Loucy (cell line): Measurements from ENCODE around the gene TIMM44.

ENCODE experiments used
- H2AFZ ChIP-seq: fragments of 200-600 bp; sonication (generic); 2 replicates; pipeline ENCODE4 v1.6.0; 2016; ENCODE audit warnings: antibody characterized with exemption, mild to moderate bottlenecking, low read length, moderate library complexity
- H3F3A ChIP-seq: fragments of 200-600 bp; 2 replicates; pipeline ENCODE4 v1.6.0; 2016; ENCODE audit warnings: antibody characterized with exemption, low read depth, mild to moderate bottlenecking
- H3K27me3 ChIP-seq: fragments of 200-600 bp; sonication (generic); 2 replicates; pipeline ENCODE4 v1.6.1; 2014; ENCODE audit warnings: low read length, mild to moderate bottlenecking; ENCODE audit not compliant: insufficient read depth, poor library complexity, severe bottlenecking
- H3K36me3 ChIP-seq: fragments of 200-600 bp; sonication (generic); 2 replicates; pipeline ENCODE4 v1.6.1; 2016; ENCODE audit warnings: low read length; ENCODE audit not compliant: insufficient read depth
- H3K4me1 ChIP-seq: fragments of 200-600 bp; sonication (generic); 2 replicates; pipeline ENCODE4 v1.5.1; 2014; ENCODE audit warnings: low read length, mild to moderate bottlenecking; ENCODE audit not compliant: insufficient read depth, poor library complexity, severe bottlenecking
- H3K4me2 ChIP-seq: fragments of 200-600 bp; sonication (generic); 2 replicates; pipeline ENCODE4 v1.6.0; 2014; ENCODE audit warnings: antibody characterized with exemption, low read length, low read depth, mild to moderate bottlenecking; ENCODE audit not compliant: poor library complexity, severe bottlenecking
- H3K4me3 ChIP-seq: fragments of 200-600 bp; sonication (generic); 2 replicates; pipeline ENCODE4 v1.5.1; 2014; ENCODE audit warnings: low read length, mild to moderate bottlenecking, mixed read lengths; ENCODE audit not compliant: poor library complexity, severe bottlenecking
- H3K79me2 ChIP-seq: fragments of 200-600 bp; sonication (generic); 2 replicates; pipeline ENCODE4 v1.6.1; 2014; ENCODE audit warnings: low read length; ENCODE audit not compliant: insufficient read depth
- H3K9ac ChIP-seq: fragments of 200-600 bp; sonication (generic); 2 replicates; pipeline ENCODE4 v1.6.0; 2014; ENCODE audit warnings: mild to moderate bottlenecking, low read depth, low read length, moderate library complexity; ENCODE audit not compliant: poor library complexity, severe bottlenecking
- H3K9me2 ChIP-seq: fragments of 200-600 bp; sonication (generic); replicated peaks from 2 replicates; pipeline ENCODE4 v1.6.1; 2016; ENCODE audit warnings: low read depth, low read length, mixed read lengths
- H3K9me3 ChIP-seq: fragments of 200-600 bp; sonication (generic); 2 replicates; pipeline ENCODE4 v1.6.1; 2014; ENCODE audit warnings: mild to moderate bottlenecking, antibody characterized with exemption, low read length, low read depth; ENCODE audit not compliant: insufficient read depth
- H4K20me1 ChIP-seq: fragments of 200-600 bp; sonication (generic); 2 replicates; pipeline ENCODE4 v1.6.0; 2014; ENCODE audit warnings: antibody characterized with exemption, low read length, mild to moderate bottlenecking; ENCODE audit not compliant: insufficient read depth, poor library complexity, severe bottlenecking
- EZH2phosphoT487 ChIP-seq: fragments of 200-600 bp; IDR thresholded peaks from 2 replicates; pipeline ENCODE4 v1.6.1; 2018; ENCODE audit warnings: antibody characterized with exemption, mild to moderate bottlenecking, moderate library complexity, borderline replicate concordance
- TF ChIP-seq, protein P1 (sequence below): fragments of 200-600 bp; sonication (generic); conservative IDR thresholded peaks from 2 replicates; pipeline ENCODE4 v1.5.1; 2014; ENCODE audit warnings: mild to moderate bottlenecking, antibody characterized with exemption, low read length

The TIMM44 gene

DNA sequence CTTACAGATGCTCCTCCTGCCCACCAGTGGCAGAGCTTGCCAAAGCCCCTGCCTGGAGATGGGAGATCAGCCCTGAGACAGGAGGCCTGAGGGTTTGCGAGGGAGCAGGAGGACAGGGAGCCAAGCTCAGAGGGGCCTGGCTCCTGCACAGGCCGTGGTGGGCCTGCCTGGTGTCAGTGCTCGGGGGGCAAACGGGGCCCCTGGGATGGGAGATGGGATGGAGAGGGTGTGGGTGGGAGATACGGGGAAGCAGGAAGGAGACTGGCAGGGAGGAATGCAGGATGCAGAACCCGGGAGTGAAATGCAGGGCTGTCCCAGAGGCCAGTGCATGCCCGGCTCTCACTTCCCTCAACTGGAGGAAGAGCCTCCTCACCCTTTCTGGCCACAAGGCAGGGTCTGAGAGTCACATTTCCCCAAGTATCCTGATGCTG is 42.0 kb upstream of the TIMM44 start:
- Histone ChIP-seq H3K9me2 (no peaks in the 10 kb centered on the region), H3K79me2 (peaks cover 76% of the 10 kb centered on the region), H3K4me3 (no peak overlapping the region), H3K4me2 (no peak overlapping the region), H3K36me3 (peaks cover 100% of the 10 kb centered on the region; the same call in 1 of the 2 replicates), H3K4me1 (no peaks in the 10 kb centered on the region), H3F3A (no peaks in the 10 kb centered on the region), H3K9me3 (no peaks in the 10 kb centered on the region), H3K9ac (no peak overlapping the region), H4K20me1 (peaks cover 82% of the 10 kb centered on the region), H3K27me3 (no peaks in the 10 kb centered on the region), H2AFZ (no peak overlapping the region)
- TF ChIP-seq, protein P1, sequence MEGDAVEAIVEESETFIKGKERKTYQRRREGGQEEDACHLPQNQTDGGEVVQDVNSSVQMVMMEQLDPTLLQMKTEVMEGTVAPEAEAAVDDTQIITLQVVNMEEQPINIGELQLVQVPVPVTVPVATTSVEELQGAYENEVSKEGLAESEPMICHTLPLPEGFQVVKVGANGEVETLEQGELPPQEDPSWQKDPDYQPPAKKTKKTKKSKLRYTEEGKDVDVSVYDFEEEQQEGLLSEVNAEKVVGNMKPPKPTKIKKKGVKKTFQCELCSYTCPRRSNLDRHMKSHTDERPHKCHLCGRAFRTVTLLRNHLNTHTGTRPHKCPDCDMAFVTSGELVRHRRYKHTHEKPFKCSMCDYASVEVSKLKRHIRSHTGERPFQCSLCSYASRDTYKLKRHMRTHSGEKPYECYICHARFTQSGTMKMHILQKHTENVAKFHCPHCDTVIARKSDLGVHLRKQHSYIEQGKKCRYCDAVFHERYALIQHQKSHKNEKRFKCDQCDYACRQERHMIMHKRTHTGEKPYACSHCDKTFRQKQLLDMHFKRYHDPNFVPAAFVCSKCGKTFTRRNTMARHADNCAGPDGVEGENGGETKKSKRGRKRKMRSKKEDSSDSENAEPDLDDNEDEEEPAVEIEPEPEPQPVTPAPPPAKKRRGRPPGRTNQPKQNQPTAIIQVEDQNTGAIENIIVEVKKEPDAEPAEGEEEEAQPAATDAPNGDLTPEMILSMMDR: no peak
- no peak for TF ChIP-seq EZH2phosphoT487

DNA sequence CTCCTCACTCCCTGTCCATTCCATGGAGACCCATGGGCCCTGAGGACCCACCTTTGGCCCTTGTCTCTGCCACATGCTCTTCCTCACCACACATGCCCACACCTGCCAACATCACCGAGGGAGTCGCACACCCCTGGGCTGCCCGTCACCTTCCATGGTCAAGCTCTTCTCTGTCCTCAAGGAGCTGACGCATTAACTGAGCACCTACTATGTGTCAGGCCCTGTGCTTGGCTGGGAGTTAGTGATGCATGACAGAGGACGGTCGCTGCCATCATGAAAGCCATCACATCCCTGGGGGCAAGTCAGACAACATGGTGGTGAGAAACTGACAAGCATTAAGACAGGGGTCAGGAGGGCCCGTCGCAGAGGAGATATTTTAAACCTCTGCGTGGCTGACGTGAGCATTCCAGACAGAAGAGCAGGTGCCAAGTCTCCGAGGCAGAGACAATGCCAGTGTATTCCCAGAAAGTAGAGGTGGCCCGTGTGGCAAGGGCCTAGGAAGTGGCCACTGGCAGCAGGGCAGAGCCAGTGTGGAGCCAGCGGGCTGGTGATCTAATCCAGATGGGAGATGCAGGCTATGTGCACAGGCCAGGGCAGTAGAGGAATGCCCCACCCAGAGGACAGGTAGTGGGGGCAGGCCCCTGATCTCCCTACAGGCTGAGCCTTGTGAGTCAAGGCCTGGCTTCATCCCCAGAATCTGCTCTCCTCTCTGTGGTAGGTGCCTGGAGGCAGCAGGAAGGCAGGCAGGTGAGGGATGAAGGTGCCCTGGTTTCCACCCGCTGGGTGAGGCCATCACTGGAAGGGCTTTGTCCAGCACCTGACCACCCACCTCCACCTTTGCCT is 40.8 kb upstream of the TIMM44 start:
- Histone ChIP-seq H3K4me2 (no peak overlapping the region), H2AFZ (no peak overlapping the region), H3K36me3 (peaks cover 100% of the 10 kb centered on the region; the same call in 1 of the 2 replicates), H3K4me3 (no peak overlapping the region), H3K79me2 (peaks cover 70% of the 10 kb centered on the region), H3K9me2 (no peaks in the 10 kb centered on the region), H3F3A (no peaks in the 10 kb centered on the region), H3K9ac (no peak overlapping the region), H3K27me3 (no peaks in the 10 kb centered on the region), H3K9me3 (no peaks in the 10 kb centered on the region), H4K20me1 (peaks cover 81% of the 10 kb centered on the region), H3K4me1 (no peaks in the 10 kb centered on the region)
- no peak for TF ChIP-seq EZH2phosphoT487
- TF ChIP-seq, protein P1: no peak

DNA sequence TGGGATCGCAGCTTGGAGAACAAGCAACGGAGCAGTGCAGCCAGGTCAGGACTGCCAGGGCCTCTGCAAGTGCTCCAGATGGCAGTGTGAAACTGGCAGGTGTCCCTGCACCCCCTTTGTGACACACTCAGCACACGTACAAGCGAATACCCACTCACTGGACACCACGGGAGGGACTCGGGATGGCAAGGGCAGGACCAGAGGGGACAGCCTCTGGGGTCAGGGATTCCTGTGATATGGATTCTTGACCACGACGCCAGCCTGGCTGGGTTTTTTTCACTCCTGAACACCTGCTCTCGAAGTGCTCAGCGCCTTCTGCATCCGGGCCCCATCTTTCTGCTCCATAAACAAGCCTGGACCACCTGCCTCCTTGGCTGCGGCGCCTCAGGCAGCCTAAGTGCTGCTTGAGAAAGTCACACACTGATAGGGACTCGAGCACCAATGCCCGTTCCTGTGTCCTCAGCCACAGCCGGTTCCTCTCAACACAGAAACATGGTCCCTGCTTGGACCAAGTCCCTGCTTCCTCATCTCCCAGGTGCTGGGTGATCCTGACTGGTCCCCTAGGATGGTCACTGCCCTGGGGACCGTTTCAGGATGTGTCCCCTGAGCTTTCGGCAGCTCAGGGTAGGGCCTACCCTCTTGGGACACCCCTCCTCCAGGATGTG is 40.0 kb upstream of the TIMM44 start:
- TF ChIP-seq EZH2phosphoT487: no peak
- TF ChIP-seq, protein P1: no peak
- no peaks in the 10 kb centered on the region for H3K27me3 ChIP-seq
- peaks cover 75% of the 10 kb centered on the region for H4K20me1 ChIP-seq
- peaks cover 100% of the 10 kb centered on the region; the same call in 1 of the 2 replicates for H3K36me3 ChIP-seq
- no peak overlapping the region for H3K4me2 ChIP-seq
- peaks cover 62% of the 10 kb centered on the region for H3K79me2 ChIP-seq
- no peaks in the 10 kb centered on the region for H3K4me1 ChIP-seq
- H3K9ac ChIP-seq: no peak overlapping the region
- no peaks in the 10 kb centered on the region for H3K9me2 ChIP-seq
- H2AFZ ChIP-seq: no peak overlapping the region
- no peak overlapping the region for H3K4me3 ChIP-seq
- H3F3A ChIP-seq: no peaks in the 10 kb centered on the region
- no peaks in the 10 kb centered on the region for H3K9me3 ChIP-seq
